Esophagus muscularis mucosa (tissue), 4 donors: Measurements from ENCODE around the gene PPDPF.

Source experiments
- CTCF ChIP-seq, 3 experiments: fragments of 200-600 bp in 2 of 3; fragments of 450-650 bp in 1 of 3; sonication (generic) in 2 of 3; IDR thresholded peaks; one replicate each; pipeline ENCODE4 v1.5.1; 2017 to 2019; ENCODE audit warnings: antibody characterized with exemption in 3 of 3, mild to moderate bottlenecking in 2 of 3, moderate library complexity in 1 of 3
- EP300 ChIP-seq: sonication (generic); formaldehyde crosslinking; IDR thresholded peaks from one replicate; pipeline ENCODE4 v1.6.1; 2017; ENCODE audit warnings: antibody characterized with exemption
- POLR2AphosphoS5 ChIP-seq, 2 donors: sonication (generic); formaldehyde crosslinking; IDR thresholded peaks; one replicate each; pipeline ENCODE4 v1.6.1; 2017; ENCODE audit warnings: antibody characterized with exemption in 2 of 2

GRCh38 chr20:63502671-63503172, 17.8 kb upstream of the PPDPF start:
- TF ChIP-seq EP300, result no peak
- no peak for TF ChIP-seq CTCF (IDR thresholded peaks at IDR 0.05)
- no peak for TF ChIP-seq POLR2AphosphoS5 (IDR thresholded peaks at IDR 0.05)
